Renal cortex interstitium (tissue), 11 donors: ENCODE results near the gene EMILIN1. TPM values are rescaled to one million over a fixed set of nuclear protein-coding genes. Genes with fewer than 3 reads are reported as not detected.
"Not testable (repeated sequence)": the region's sequence is repeated elsewhere in the genome, so short reads cannot be mapped to it uniquely, and the experiment has no call there.

Source experiments
- DNase-seq, 11 donors: peaks; one replicate each; pipeline ENCODE4 v3.0.0-alpha.2; 2013; ENCODE audit warnings: low read depth in 9 of 11, low spot score in 4 of 11; ENCODE audit errors: extremely low read depth in 1 of 11
- polyA plus RNA-seq, 3 donors: library from polyadenylated mRNA; unstranded; fragments of 120-200 nt; gene quantifications; one replicate each; pipeline ENCODE4 v1.2.1, GENCODE V29; 2013; ENCODE audit not compliant: insufficient read length in 3 of 3

The EMILIN1 gene
- polyA plus RNA-seq, 3 donors = 53.5 to 130 (median 96.3) TPM

DNA sequence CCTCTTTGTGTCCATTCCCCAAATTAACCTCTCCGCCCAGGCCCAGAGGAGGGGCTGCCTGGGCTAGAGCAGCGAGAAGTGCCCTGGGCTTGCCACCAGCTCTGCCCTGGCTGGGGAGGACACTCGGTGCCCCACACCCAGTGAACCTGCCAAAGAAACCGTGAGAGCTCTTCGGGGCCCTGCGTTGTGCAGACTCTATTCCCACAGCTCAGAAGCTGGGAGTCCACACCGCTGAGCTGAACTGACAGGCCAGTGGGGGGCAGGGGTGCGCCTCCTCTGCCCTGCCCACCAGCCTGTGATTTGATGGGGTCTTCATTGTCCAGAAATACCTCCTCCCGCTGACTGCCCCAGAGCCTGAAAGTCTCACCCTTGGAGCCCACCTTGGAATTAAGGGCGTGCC lies 21.6 kb downstream of the EMILIN1 start:
- no peak for DNase-seq

GRCh38 chr2:27102329-27102728 lies 23.9 kb downstream of the EMILIN1 start:
- no peak for DNase-seq

GRCh38 chr2:27105981-27106380 lies 27.6 kb downstream of the EMILIN1 start:
- DNase-seq = no peak

GRCh38 chr2:27108221-27108620 lies 29.8 kb downstream of the EMILIN1 start:
- no peak for DNase-seq

DNA sequence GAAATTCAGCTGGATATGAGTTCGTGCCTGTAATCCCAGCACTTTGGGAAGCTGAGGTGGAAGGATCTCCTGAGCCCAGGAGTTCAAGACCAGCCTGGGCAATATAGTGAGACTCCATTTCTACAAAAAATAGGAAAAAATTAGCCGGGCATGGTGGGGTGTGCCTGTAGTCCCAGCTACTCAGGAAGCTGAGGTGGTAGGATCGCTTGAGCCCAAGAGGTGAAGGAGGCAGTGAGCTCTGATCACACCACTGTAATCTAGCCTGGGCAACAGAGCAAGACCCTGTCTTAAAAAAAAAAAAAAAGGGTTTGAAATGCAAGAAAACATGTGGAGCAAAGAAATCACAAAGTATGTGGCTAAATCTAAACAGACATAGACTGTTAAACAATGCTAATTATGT lies 30.7 kb downstream of the EMILIN1 start:
- DNase-seq = no peak

DNA sequence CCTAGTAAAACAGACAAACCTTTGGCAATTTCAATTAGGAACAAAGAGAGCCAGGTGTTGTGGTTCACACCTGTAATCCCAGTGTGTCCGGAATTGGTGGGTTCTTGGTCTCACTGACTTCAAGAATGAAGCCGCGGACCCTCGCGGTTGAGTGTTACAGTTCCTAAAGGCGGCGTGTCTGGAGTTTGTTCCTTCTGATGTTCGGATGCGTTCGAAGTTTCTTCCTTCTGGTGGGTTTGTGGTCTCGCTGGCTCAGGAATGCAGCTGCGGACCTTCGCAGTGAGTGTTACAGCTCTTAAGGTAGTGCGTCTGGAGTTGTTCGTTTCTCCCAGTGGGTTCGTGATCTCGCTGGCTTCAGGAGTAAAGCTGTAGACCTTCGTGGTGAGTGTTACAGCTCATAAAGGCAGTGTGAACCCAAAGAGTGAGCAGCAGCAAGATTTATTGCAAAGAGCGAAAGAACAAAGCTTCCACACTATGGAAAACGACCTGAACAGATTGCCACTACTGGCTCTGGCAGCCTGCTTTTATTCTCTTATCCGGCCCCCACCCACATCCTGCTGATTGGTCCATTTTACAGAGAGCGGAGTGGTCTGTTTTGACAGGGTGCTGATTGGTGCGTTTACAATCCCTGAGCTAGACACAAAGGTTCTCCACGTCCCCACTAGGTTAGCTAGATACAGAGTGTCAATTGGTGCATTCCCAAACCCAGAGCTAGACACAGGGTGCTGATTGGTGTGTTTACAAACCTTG lies 32.4 kb downstream of the EMILIN1 start:
- DNase-seq = not testable (repeated sequence)

DNA sequence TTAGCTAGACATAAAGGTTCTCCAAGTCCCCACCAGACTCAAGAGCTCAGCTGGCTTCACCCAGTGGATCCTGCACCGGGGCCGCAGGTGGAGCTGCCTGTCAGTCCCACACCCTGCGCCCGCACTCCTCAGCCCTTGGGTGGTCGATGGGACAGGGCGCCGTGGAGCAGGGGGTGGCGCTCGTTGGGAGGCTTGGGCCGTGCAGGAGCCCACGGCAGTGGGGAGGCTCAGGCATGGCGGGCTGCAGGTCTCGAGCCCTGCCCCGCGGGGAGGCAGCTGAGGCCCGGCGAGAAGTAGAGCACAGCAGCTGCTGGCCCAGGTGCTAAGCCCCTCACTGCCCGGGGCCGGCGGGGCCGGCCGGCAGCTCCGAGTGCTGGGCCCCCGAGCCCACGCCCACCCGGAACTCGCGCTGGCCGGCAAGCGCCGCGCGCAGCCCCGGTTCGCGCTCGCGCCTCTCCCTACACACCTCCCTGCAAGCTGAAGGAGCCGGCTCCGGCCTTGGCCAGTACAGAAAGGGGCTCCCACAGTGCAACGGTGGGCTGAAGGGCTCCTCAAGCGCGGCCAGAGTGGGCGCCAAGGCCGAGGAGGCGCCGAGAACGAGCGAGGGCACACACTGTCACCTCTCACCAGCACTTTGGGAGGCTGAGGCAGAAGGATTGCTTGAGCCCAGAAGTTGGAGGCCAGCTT lies 33.1 kb downstream of the EMILIN1 start:
- DNase-seq = not testable (repeated sequence)

DNA sequence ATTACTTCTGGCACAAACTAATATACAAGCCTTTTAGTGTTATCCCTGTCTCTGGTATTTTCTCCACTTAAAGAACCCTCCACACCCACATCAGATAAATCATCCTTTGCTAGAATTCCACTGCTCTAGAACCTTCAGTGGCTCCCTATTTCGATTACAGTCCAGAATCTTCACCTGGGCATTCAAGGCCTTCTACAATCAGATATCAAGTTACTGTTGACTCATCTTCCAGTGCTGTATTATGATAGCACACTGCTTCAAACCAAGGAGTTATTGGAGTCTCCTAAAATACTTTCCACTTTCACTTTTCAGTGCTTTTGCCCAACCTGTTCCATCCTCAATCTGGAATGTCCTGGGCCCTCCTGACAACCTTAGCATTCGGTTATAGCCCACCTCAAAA lies 37.1 kb downstream of the EMILIN1 start:
- no peak for DNase-seq

DNA sequence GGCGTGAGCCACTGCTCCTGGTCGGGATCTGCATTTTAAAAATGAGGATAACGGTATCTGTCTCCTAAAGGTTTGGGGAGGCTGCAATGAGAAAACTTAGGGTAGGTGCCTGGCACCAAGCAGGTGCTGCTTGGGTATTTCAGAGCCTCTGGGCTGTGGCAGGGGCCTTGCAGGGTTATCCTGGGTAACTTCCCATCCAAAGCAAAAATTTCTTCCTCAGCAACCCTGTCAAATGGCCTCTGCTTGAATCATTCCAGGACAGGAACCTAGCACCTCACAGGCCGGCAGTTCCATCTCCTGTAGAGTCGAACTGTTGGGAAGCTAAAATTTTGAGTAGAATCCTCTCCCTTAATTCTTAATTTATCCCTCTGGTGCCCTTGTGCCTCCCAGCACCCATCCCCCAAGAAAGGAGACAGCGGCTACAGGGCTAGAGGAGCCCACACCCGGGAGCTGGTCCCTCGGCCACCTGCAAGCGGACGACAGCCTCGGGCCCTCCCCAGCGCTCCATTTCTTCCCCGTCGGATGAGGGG lies 39.6 kb downstream of the EMILIN1 start:
- DNase-seq = no peak

GRCh38 chr2:27118525-27119329 lies 40.3 kb downstream of the EMILIN1 start, which contains the start of gene CGREF1:
TSS of gene CGREF1 (minus strand) at chr2:27119128. CDS start at chr2:27104366, 14,762 bp downstream.
- DNase-seq = no peak

DNA sequence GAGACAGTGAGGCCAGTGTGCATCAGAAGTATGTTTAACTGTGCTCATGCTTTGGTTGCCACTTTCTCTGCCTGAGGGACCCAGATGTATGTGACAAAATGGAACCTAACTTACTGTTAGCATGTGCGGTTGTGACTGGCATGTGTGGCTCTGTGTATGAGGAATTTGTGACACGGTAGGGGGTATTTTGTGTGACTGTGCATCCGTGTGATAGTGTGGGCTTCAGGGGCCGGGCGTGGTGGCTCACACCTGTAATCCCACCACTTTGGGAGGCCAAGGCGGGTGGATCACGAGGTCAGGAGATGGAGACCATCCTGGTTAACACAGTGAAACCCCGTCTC lies 40.9 kb downstream of the EMILIN1 start:
- DNase-seq = not testable (repeated sequence)

GRCh38 chr2:27121906-27122305 lies 43.5 kb downstream of the EMILIN1 start:
- no peak for DNase-seq

- DNase-seq = no peak
Measured at GRCh38 chr2:27122791-27123190, 44.4 kb downstream of the EMILIN1 start.

DNA sequence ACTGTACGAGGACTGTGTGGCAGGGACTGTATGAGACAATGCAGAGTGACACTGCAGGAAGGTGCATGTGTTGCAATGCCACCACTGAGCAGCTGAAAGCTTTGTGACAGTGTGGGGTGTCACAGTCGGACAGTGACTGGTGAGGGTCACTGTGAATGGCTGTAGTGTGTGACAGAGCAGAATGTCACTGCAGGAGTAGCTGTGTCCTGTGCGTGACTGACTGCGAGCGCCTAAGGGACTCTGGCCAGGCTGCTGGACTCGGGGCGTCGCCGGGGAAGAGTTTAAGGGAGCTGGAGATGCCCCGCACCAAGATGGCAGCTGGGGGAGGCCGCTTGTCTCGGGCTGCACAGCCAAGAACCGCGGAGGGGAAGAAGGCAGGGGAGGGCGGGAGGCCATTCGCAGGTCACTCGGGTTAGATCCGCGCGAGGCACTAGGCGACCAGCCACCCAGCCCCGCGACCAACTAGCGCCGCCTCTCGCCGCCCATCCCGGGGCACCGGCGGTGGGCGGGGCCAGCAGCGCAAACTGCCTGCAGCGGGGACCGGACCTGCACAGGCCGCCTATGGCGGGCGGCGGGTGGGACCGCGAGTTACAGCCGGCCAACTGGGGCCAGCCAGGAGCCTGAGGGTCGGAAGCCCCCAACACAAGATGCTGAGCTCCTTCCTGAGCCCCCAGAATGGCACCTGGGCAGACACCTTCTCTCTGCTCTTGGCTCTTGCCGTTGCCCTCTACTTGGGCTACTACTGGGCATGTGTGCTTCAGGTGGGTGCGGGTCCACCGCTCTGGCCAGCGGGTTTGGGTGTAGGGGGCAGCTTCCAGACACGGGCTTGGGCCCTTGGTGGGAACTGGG lies 45.1 kb downstream of the EMILIN1 start, which contains the start of gene ABHD1:
ABHD1 (plus strand) TSS at position 514 of the 849 bp plus-strand sequence; CDS start at position 648, 134 bp downstream.
- DNase-seq = peak in 1 of 11 donors; percentile 17

DNA sequence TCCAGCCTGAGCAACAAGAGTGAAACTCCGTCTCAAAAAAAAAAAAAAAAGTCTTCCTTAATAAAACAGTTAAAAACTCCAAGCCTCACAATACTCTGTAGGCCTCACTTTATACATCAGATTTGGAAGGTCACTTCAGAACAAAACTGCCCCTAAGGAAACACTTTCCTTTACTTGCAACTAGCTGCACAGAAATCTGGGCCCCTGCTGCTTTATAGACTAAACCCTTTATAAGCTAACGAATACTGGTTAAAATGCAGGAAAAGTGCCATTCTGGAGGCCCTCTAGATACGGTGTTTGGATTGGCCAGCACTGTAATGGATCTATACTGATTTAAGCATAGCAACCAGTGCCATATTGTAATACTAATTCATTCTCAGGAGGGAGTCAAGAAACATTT lies 46.7 kb downstream of the EMILIN1 start:
- no peak for DNase-seq

DNA sequence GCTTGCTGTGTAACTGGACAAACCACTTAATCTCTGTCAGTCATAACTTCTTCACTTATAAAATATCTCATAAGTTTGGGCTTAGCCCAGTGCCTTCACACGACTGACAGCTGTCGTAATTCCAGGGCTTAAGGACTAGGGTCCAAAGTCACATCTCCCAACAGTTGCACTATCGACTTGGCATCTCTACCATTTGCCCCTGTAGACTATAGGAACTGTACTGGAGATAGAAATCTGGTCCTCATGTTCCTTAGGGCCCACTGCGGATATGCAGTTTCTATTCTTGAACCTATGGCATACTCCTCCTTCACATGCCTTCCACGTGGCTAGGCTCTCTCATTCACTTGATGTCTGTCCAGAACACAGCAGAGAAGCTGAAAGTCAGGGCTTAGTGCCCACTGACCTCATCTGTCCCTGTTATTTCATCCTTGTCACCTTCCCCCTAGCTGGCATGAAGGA lies 47.9 kb downstream of the EMILIN1 start:
- no peak for DNase-seq

DNA sequence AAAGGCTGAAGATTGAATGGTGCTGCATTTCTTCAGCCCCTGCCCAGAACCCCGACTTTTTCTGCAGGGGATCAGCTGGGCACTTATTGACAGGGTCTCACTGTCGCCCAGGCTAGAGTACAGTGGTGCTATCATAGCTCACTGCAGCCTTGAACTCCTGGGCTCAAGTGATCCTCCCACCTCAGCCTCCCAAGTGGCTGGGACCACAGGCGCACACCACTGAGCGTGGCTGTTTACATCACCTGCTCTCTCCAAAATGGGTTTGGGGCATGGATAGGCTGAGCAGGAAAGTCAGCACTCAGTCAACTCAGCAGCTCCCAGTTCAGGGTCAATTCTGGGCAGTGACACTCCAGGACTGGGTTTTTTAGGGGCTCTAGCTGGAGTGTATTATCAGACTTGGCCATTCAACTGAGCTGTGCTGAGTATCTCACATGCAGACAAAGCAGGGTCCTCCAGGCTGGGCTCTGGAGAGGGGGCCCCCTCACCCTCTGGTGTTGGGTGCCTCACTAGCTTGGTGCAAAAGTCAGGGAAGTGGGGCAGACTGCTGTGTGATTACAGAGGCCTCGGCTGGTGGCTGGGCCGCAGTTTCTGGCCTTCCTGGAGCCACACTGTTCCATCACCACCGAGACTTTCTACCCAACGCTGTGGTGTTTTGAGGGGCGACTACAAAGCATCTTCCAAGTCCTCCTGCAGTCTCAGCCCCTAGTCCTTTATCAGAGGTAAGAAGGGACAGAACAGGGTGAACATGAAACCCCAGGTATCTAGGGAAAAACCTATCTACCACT lies 49.7 kb downstream of the EMILIN1 start:
- no peak for DNase-seq
